Activated T-cell treated with anti-CD3 and anti-CD28 coated beads, Interleukin-2, amount 50 U/mL, for 48 hours (primary cell): ENCODE measurements around the gene FOXP1.

ENCODE experiments used
- DNase-seq, 2 experiments: peaks; one replicate each; pipeline ENCODE4 v3.0.0-alpha.2; 2020

FOXP1 gene

GRCh38 chr3:71252466-71252865 lies 331.1 kb downstream of the FOXP1 start:
- DNase-seq = no peak

- no peak for DNase-seq
These were observed 332.3 kb downstream of the FOXP1 start for GRCh38 chr3:71251156-71251775.

- DNase-seq = no peak
These were observed 333.5 kb downstream of the FOXP1 start for GRCh38 chr3:71250026-71250425.

- DNase-seq = no peak
These were observed 335.6 kb downstream of the FOXP1 start for GRCh38 chr3:71247958-71248335.

- no peak for DNase-seq
These were observed 336.1 kb downstream of the FOXP1 start for GRCh38 chr3:71247221-71247957.

GRCh38 chr3:71245971-71246880 lies 337.3 kb downstream of the FOXP1 start:
- DNase-seq = no peak

GRCh38 chr3:71244826-71245488 lies 338.6 kb downstream of the FOXP1 start:
- DNase-seq = no peak

- DNase-seq = no peak
These were observed 339.2 kb downstream of the FOXP1 start for GRCh38 chr3:71244153-71244825.

- no peak for DNase-seq
These were observed 340.3 kb downstream of the FOXP1 start for GRCh38 chr3:71243229-71243628.

- no peak for DNase-seq
These were observed 341.5 kb downstream of the FOXP1 start for GRCh38 chr3:71241981-71242560.

GRCh38 chr3:71241246-71241901 lies 342.2 kb downstream of the FOXP1 start:
- no peak for DNase-seq

- no peak for DNase-seq
These were observed 343.5 kb downstream of the FOXP1 start for GRCh38 chr3:71240034-71240433.

- no peak for DNase-seq
These were observed 345.2 kb downstream of the FOXP1 start for GRCh38 chr3:71238355-71238757.

- DNase-seq = no peak
These were observed 345.9 kb downstream of the FOXP1 start for GRCh38 chr3:71237672-71238071.

GRCh38 chr3:71235846-71236245 lies 347.7 kb downstream of the FOXP1 start:
- DNase-seq = no peak

GRCh38 chr3:71232895-71233294 lies 350.6 kb downstream of the FOXP1 start:
- DNase-seq = no peak

- no peak for DNase-seq
These were observed 351.3 kb downstream of the FOXP1 start for GRCh38 chr3:71232175-71232679.

- no peak for DNase-seq
These were observed 351.8 kb downstream of the FOXP1 start for GRCh38 chr3:71231680-71232079.

GRCh38 chr3:71229905-71230657 lies 353.4 kb downstream of the FOXP1 start:
- no peak for DNase-seq

- no peak for DNase-seq
These were observed 355.2 kb downstream of the FOXP1 start for GRCh38 chr3:71228156-71228866.
